Panc1 (cell line): Measurements from ENCODE around the gene DVL1. TPM values are rescaled to one million over a fixed set of nuclear protein-coding genes. Genes with fewer than 3 reads are reported as not detected.
A peak's percentile ranks its signal among the peaks of the same experiment; 100 is the strongest.

Source experiments
- ATAC-seq: fragments of 200-7000 bp; cut with Tn5 transposase; 2 replicates; pipeline ENCODE4 v1.9.1; 2020; ENCODE audit warnings: mild to moderate bottlenecking, moderate library complexity
- BruUV-seq: library from RNA; stranded (reverse); fragments of 400-500 nt; replicated peaks from 2 replicates; lab custom pipeline; 2021; lab: Mats Ljungman, UMichigan
- CTCF ChIA-PET: fragments of 300-600 bp; sonication (Branson Sonifier 250); formaldehyde crosslinking; loops from one replicate; lab custom pipeline; 2022; ENCODE audit warnings: antibody characterized with exemption; lab: Charles Lee
- POLR2A ChIA-PET: fragments of 300-600 bp; sonication (Branson Sonifier 250); formaldehyde crosslinking; loops from one replicate; lab custom pipeline; 2022; ENCODE audit warnings: antibody characterized with exemption; lab: Charles Lee
- DNase-seq: peaks from one replicate; pipeline ENCODE4 v3.0.0-alpha.2; 2010; ENCODE audit warnings: low read depth, low spot score
- H3K27ac ChIP-seq: 2 replicates; pipeline ENCODE4 v1.5.1; 2011; ENCODE audit warnings: mild to moderate bottlenecking, low read length, inconsistent platforms
- H3K27me3 ChIP-seq: fragments of 200-500 bp; sonication (Bioruptor generic); 2 replicates; pipeline ENCODE4 v1.6.0; 2014; ENCODE audit warnings: low read length, inconsistent platforms; ENCODE audit not compliant: control insufficient read depth, insufficient read depth
- H3K36me3 ChIP-seq: fragments of 200-500 bp; sonication (Bioruptor generic); 2 replicates; pipeline ENCODE4 v1.5.1; 2014; ENCODE audit warnings: inconsistent platforms, mild to moderate bottlenecking, low read length, moderate library complexity; ENCODE audit not compliant: control insufficient read depth, insufficient read depth
- H3K4me1 ChIP-seq: 2 replicates; pipeline ENCODE4 v1.5.1; 2011; ENCODE audit warnings: inconsistent platforms, mild to moderate bottlenecking, low read length, moderate library complexity; ENCODE audit not compliant: control insufficient read depth, insufficient read depth
- H3K4me3 ChIP-seq, 2 experiments: 2 replicates each; pipeline ENCODE4 v1.5.1; 2011 to 2012; ENCODE audit warnings: low read depth in 2 of 2, low read length in 2 of 2, mild to moderate bottlenecking in 2 of 2, inconsistent platforms in 1 of 2, moderate library complexity in 1 of 2
- H3K9me3 ChIP-seq: fragments of 200-500 bp; sonication (Bioruptor generic); 2 replicates; pipeline ENCODE4 v1.5.1; 2014; ENCODE audit warnings: low read depth, mild to moderate bottlenecking, inconsistent platforms, low read length, moderate library complexity; ENCODE audit not compliant: control insufficient read depth, insufficient read depth
- CTCF ChIP-seq: fragments of 450-650 bp; IDR thresholded peaks from 2 replicates; pipeline ENCODE4 v1.5.1; 2017; ENCODE audit warnings: mild to moderate bottlenecking
- POLR2AphosphoS5 ChIP-seq: IDR thresholded peaks from 2 replicates; pipeline ENCODE4 v1.6.1; 2012; ENCODE audit warnings: mild to moderate bottlenecking, low read depth, low read length, moderate library complexity
- SIN3A ChIP-seq: IDR thresholded peaks from 2 replicates; pipeline ENCODE4 v1.6.1; 2012; ENCODE audit warnings: low read depth, mild to moderate bottlenecking, low read length, moderate library complexity, borderline replicate concordance; ENCODE audit not compliant: insufficient read depth
- TCF7L2 ChIP-seq: IDR thresholded peaks from 2 replicates; pipeline ENCODE4 v1.6.1; 2011; ENCODE audit warnings: mild to moderate bottlenecking, low read depth, low read length, inconsistent platforms
- in situ Hi-C: cut with HindIII; loops from 2 replicates; pipeline ENCODE4 v1.10.0; 2016; ENCODE audit warnings: low sequenced_read_pairs, low pct_unique_long_range_greater_than_20kb
- intact Hi-C: fragments of 100-400 bp; cut with micrococcal nuclease; formaldehyde crosslinking; loops from one replicate; pipeline ENCODE4 v1.10.0; 2022; ENCODE audit not compliant: unreplicated experiment
- total RNA-seq: library from RNA; stranded (reverse); gene quantifications from one replicate; pipeline ENCODE4 v1.2.1, GENCODE V29; 2021; ENCODE audit not compliant: unreplicated experiment
- TF ChIP-seq, protein P1 (sequence below), 2 experiments: IDR thresholded peaks; 2 replicates each; pipeline ENCODE4 v1.6.1; 2011 to 2012; ENCODE audit warnings: low read depth in 2 of 2, control low read depth in 1 of 2, low read length in 1 of 2, mild to moderate bottlenecking in 1 of 2, moderate library complexity in 1 of 2; ENCODE audit not compliant: insufficient read depth in 1 of 2

Gene DVL1
- total RNA-seq, 1 experiment from 2014 or later: 144 TPM

GRCh38 chr1:1347026-1347595, 2.1 kb downstream of the DVL1 start:
- no TSS peak for BruUV-seq
- intact Hi-C loops: no loop called here
- ATAC-seq: no peak
- POLR2A ChIA-PET: interaction anchor here (0.5 kb wide), 1 partner anchor 101 kb away, joined by 9 read pairs; no protein-coding TSS in a partner anchor
- no peaks in the 10 kb centered on the region; the same call in 1 of the 2 replicates for H3K36me3 ChIP-seq
- TF ChIP-seq TCF7L2: no peak
- no peak for TF ChIP-seq POLR2AphosphoS5
- peak overlapping the region; percentile 93 for H3K27ac ChIP-seq
- H3K9me3 ChIP-seq: no peaks in the 10 kb centered on the region
- H3K4me1 ChIP-seq: peaks cover 48% of the 10 kb centered on the region
- peak overlapping the region; percentile 74 to 85 for H3K4me3 ChIP-seq
- no peaks in the 10 kb centered on the region for H3K27me3 ChIP-seq
- in situ Hi-C loops: no loop called here
- no peak for DNase-seq
- CTCF ChIA-PET: interaction anchor here (1.0 to 2.2 kb wide), 2 partner anchors 16 to 25 kb away, joined by 5 to 8 read pairs; no protein-coding TSS in a partner anchor

- ChIA-PET POLR2A (interaction anchor here (0.5 kb wide), 1 partner anchor 101 kb away, joined by 9 read pairs; no protein-coding TSS in a partner anchor), CTCF (interaction anchor here (1.0 to 2.2 kb wide), 2 partner anchors 17 to 26 kb away, joined by 5 to 8 read pairs; no protein-coding TSS in a partner anchor)
- ATAC-seq (no peak), DNase-seq (no peak)
- BruUV-seq: no TSS peak
- in situ Hi-C loops (no loop called here), intact Hi-C loops (no loop called here)
- Histone ChIP-seq H3K27ac (peak overlapping the region; percentile 93), H3K27me3 (no peaks in the 10 kb centered on the region), H3K9me3 (no peaks in the 10 kb centered on the region), H3K36me3 (no peaks in the 10 kb centered on the region; the same call in 1 of the 2 replicates), H3K4me1 (peaks cover 42% of the 10 kb centered on the region), H3K4me3 (peak overlapping the region; percentile 74 to 85; a peak in 3 of 4 replicates)
- no peak for TF ChIP-seq TCF7L2
- no peak for TF ChIP-seq POLR2AphosphoS5
- no peak for TF ChIP-seq SIN3A
- TF ChIP-seq CTCF: no peak
- TF ChIP-seq, protein P1, sequence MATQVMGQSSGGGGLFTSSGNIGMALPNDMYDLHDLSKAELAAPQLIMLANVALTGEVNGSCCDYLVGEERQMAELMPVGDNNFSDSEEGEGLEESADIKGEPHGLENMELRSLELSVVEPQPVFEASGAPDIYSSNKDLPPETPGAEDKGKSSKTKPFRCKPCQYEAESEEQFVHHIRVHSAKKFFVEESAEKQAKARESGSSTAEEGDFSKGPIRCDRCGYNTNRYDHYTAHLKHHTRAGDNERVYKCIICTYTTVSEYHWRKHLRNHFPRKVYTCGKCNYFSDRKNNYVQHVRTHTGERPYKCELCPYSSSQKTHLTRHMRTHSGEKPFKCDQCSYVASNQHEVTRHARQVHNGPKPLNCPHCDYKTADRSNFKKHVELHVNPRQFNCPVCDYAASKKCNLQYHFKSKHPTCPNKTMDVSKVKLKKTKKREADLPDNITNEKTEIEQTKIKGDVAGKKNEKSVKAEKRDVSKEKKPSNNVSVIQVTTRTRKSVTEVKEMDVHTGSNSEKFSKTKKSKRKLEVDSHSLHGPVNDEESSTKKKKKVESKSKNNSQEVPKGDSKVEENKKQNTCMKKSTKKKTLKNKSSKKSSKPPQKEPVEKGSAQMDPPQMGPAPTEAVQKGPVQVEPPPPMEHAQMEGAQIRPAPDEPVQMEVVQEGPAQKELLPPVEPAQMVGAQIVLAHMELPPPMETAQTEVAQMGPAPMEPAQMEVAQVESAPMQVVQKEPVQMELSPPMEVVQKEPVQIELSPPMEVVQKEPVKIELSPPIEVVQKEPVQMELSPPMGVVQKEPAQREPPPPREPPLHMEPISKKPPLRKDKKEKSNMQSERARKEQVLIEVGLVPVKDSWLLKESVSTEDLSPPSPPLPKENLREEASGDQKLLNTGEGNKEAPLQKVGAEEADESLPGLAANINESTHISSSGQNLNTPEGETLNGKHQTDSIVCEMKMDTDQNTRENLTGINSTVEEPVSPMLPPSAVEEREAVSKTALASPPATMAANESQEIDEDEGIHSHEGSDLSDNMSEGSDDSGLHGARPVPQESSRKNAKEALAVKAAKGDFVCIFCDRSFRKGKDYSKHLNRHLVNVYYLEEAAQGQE (IDR thresholded peaks at IDR 0.05; ENCODE audit: insufficient read depth in 1 of 2, low read depth in 2 of 2, low read length in 1 of 2): no peak
Measured at GRCh38 chr1:1346501-1346890, 2.7 kb downstream of the DVL1 start.
